SK-N-SH treated with all-trans-retinoic acid at 6 μM for 48 hours (cell line): ENCODE measurements around the gene PLET1.

Experiments used
- ATAC-seq: fragments of 200-7000 bp; cut with Tn5 transposase; 3 replicates; pipeline ENCODE4 v1.9.1; 2020; ENCODE audit warnings: mild to moderate bottlenecking, moderate library complexity
- ARNTL ChIP-seq: fragments of 450-650 bp; formaldehyde crosslinking; IDR thresholded peaks from 2 replicates; pipeline ENCODE4 v1.5.0; 2020; ENCODE audit warnings: low read depth, mild to moderate bottlenecking, moderate library complexity, borderline replicate concordance
- BACH2 ChIP-seq: fragments of 250-450 bp; sonication (Bioruptor Pico); IDR thresholded peaks from 2 replicates; pipeline ENCODE4 v1.9.0; 2021; ENCODE audit warnings: mild to moderate bottlenecking, borderline replicate concordance
- CREB5 ChIP-seq: fragments of 250-450 bp; sonication (Bioruptor Pico); IDR thresholded peaks from 2 replicates; pipeline ENCODE4 v1.5.1; 2020; ENCODE audit warnings: low read depth, mild to moderate bottlenecking, moderate library complexity
- CSDC2 ChIP-seq: fragments of 250-450 bp; sonication (Bioruptor Pico); IDR thresholded peaks from 2 replicates; pipeline ENCODE4 v1.5.0; 2020; ENCODE audit warnings: mild to moderate bottlenecking, moderate library complexity
- CSRNP3 ChIP-seq: fragments of 250-450 bp; sonication (Bioruptor Pico); IDR thresholded peaks from 2 replicates; pipeline ENCODE4 v1.5.1; 2021; ENCODE audit warnings: mild to moderate bottlenecking, moderate library complexity
- ESRRG ChIP-seq: fragments of 250-450 bp; sonication (Bioruptor Pico); IDR thresholded peaks from 2 replicates; pipeline ENCODE4 v1.6.1; 2021; ENCODE audit warnings: mild to moderate bottlenecking
- GLIS3 ChIP-seq: fragments of 250-450 bp; sonication (Bioruptor Pico); IDR thresholded peaks from 2 replicates; pipeline ENCODE4 v1.5.0; 2020; ENCODE audit warnings: mild to moderate bottlenecking, moderate library complexity
- ISL1 ChIP-seq: fragments of 250-450 bp; sonication (Bioruptor Pico); IDR thresholded peaks from 2 replicates; pipeline ENCODE4 v2.1.2; 2022; ENCODE audit warnings: mild to moderate bottlenecking, moderate library complexity
- PATZ1 ChIP-seq: fragments of 250-450 bp; sonication (Bioruptor Pico); IDR thresholded peaks from 2 replicates; pipeline ENCODE4 v1.8.0; 2020; ENCODE audit warnings: mild to moderate bottlenecking, moderate library complexity, borderline replicate concordance
- POU6F1 ChIP-seq: fragments of 250-450 bp; sonication (Bioruptor Pico); IDR thresholded peaks from 2 replicates; pipeline ENCODE4 v1.8.0; 2021; ENCODE audit warnings: low read depth, mild to moderate bottlenecking, moderate library complexity, borderline replicate concordance
- PPARA ChIP-seq: fragments of 250-450 bp; sonication (Bioruptor Pico); IDR thresholded peaks from 2 replicates; pipeline ENCODE4 v1.5.0; 2020; ENCODE audit warnings: mild to moderate bottlenecking, borderline replicate concordance
- SNAI2 ChIP-seq: fragments of 250-450 bp; sonication (Bioruptor Pico); IDR thresholded peaks from 2 replicates; pipeline ENCODE4 v1.5.0; 2020; ENCODE audit warnings: mild to moderate bottlenecking, moderate library complexity
- TCF4 ChIP-seq: fragments of 250-450 bp; sonication (Bioruptor Pico); IDR thresholded peaks from 2 replicates; pipeline ENCODE4 v1.8.0; 2021; ENCODE audit warnings: mild to moderate bottlenecking, moderate library complexity, borderline replicate concordance
- TOX ChIP-seq: fragments of 250-450 bp; sonication (Bioruptor Pico); IDR thresholded peaks from 2 replicates; pipeline ENCODE4 v1.8.0; 2021; ENCODE audit warnings: mild to moderate bottlenecking, moderate library complexity, borderline replicate concordance
- TSHZ2 ChIP-seq: fragments of 250-450 bp; sonication (Bioruptor Pico); IDR thresholded peaks from 2 replicates; pipeline ENCODE4 v1.5.0; 2020; ENCODE audit warnings: mild to moderate bottlenecking, moderate library complexity
- ZFP3 ChIP-seq: fragments of 250-450 bp; sonication (Bioruptor Pico); IDR thresholded peaks from 2 replicates; pipeline ENCODE4 v1.5.0; 2020; ENCODE audit warnings: mild to moderate bottlenecking, moderate library complexity
- ZFP30 ChIP-seq: fragments of 450-650 bp; formaldehyde crosslinking; IDR thresholded peaks from 2 replicates; pipeline ENCODE4 v1.5.0; 2022; ENCODE audit warnings: mild to moderate bottlenecking, moderate library complexity
- ZNF70 ChIP-seq: fragments of 450-650 bp; formaldehyde crosslinking; IDR thresholded peaks from 2 replicates; pipeline ENCODE4 v1.5.0; 2020; ENCODE audit warnings: mild to moderate bottlenecking, moderate library complexity
- ZNF8 ChIP-seq: fragments of 450-650 bp; formaldehyde crosslinking; IDR thresholded peaks from 2 replicates; pipeline ENCODE4 v1.5.0; 2020; ENCODE audit warnings: mild to moderate bottlenecking, moderate library complexity

PLET1 gene

GRCh38 chr11:112285841-112286311 lies 25.2 kb upstream of the PLET1 start:
- ATAC-seq = no peak
- TF ChIP-seq ESRRG (CRISPR knock-in tag) (no peak), ZFP3 (CRISPR knock-in tag) (no peak), ISL1 (0 out of 2 replicates have a peak, but pooled peaks have one; percentile 7)

- TF ChIP-seq PPARA (CRISPR knock-in tag) (no peak), SNAI2 (CRISPR knock-in tag) (no peak), ARNTL (CRISPR knock-in tag) (no peak), TOX (no peak), GLIS3 (CRISPR knock-in tag) (no peak), ESRRG (CRISPR knock-in tag) (no peak), PATZ1 (CRISPR knock-in tag) (no peak), CSDC2 (CRISPR knock-in tag) (no peak), POU6F1 (CRISPR knock-in tag) (no peak), ZNF8 (no peak)
- ATAC-seq = no peak
Observed at GRCh38 chr11:112281726-112282125, 21.1 kb upstream of the PLET1 start.

- peak; percentile 93 for ATAC-seq
- TF ChIP-seq CREB5 (CRISPR knock-in tag) (no peak), ISL1 (no peak), TCF4 (no peak), PPARA (CRISPR knock-in tag) (no peak), ZNF70 (CRISPR knock-in tag) (no peak), TSHZ2 (no peak), ZNF8 (no peak), CSDC2 (CRISPR knock-in tag) (no peak), CSRNP3 (CRISPR knock-in tag) (no peak), ZFP3 (CRISPR knock-in tag) (no peak), GLIS3 (CRISPR knock-in tag) (no peak), TOX (no peak), ARNTL (CRISPR knock-in tag) (no peak), POU6F1 (CRISPR knock-in tag) (no peak), PATZ1 (CRISPR knock-in tag) (no peak), ZFP30 (CRISPR knock-in tag) (no peak), BACH2 (CRISPR knock-in tag) (no peak)
Observed at GRCh38 chr11:112280268-112281126, 19.8 kb upstream of the PLET1 start.
